H1 (cell line): ENCODE measurements around the gene MAP7. TPM values are rescaled to one million over a fixed set of nuclear protein-coding genes. Genes with fewer than 3 reads are reported as not detected.

ENCODE experiments used
- CTBP2 ChIP-seq: IDR thresholded peaks from 2 replicates; pipeline ENCODE4 v1.7.0; 2011; ENCODE audit warnings: borderline replicate concordance, mild to moderate bottlenecking, moderate library complexity, mixed read lengths, low read length; ENCODE audit not compliant: insufficient read depth, insufficient read length
- KDM5A ChIP-seq: fragments of 200-600 bp; IDR thresholded peaks from 2 replicates; pipeline ENCODE4 v1.7.1; 2012; ENCODE audit warnings: mild to moderate bottlenecking, low read length, inconsistent platforms, mixed read lengths
- POU5F1 ChIP-seq: IDR thresholded peaks from 2 replicates; pipeline ENCODE4 v1.6.1; 2011; ENCODE audit warnings: low read depth, mild to moderate bottlenecking, low read length, moderate library complexity
- RFX5 ChIP-seq: IDR thresholded peaks from 2 replicates; pipeline ENCODE4 v1.6.1; 2011; ENCODE audit warnings: low read depth, low read length, improper control_type of control experiment, borderline replicate concordance
- SP1 ChIP-seq: IDR thresholded peaks from 2 replicates; pipeline ENCODE4 v1.6.1; 2011; ENCODE audit warnings: low read depth, low read length
- SP2 ChIP-seq: IDR thresholded peaks from 2 replicates; pipeline ENCODE4 v1.6.1; 2012; ENCODE audit warnings: mild to moderate bottlenecking, low read length, inconsistent platforms
- SRF ChIP-seq: IDR thresholded peaks from 2 replicates; pipeline ENCODE4 v1.6.1; 2011; ENCODE audit warnings: mild to moderate bottlenecking, low read depth, low read length, moderate library complexity
- TCF12 ChIP-seq: IDR thresholded peaks from 2 replicates; pipeline ENCODE4 v1.6.1; 2011; ENCODE audit warnings: low read depth, mild to moderate bottlenecking, low read length
- polyA plus RNA-seq, 7 experiments: library from polyadenylated mRNA; depleted of rRNA in 3 of 7; stranded (reverse) in 5 of 7; unstranded in 2 of 7; fragments of >200 nt in 5 of 7; fragments of 200-250 nt in 2 of 7; gene quantifications; 1 replicate in 5 of 7; 2 replicates in 1 of 7; 4 replicates in 1 of 7; pipeline versions ENCODE4 v1.2.1 to v1.2.3, GENCODE V29; 2011 to 2013; ENCODE audit warnings: missing spikeins in 2 of 7, mixed read lengths in 2 of 7
- total RNA-seq: library from RNA; stranded (reverse); fragmentation: NEBNext Ultra II Directional; extraction: Animal tissue kit (Norgen Biotek cat#: 25700); gene quantifications from 2 replicates; pipeline ENCODE4 v1.2.1, GENCODE V29; 2021
- TF ChIP-seq, protein P1 (sequence below): fragments of 300-600 bp; sonication (generic); IDR thresholded peaks from 2 replicates; pipeline ENCODE4 v1.7.1; 2012; ENCODE audit warnings: low read length, moderate library complexity, mild to moderate bottlenecking, inconsistent platforms; ENCODE audit not compliant: insufficient replicate concordance

The MAP7 gene
- total and polyA plus RNA-seq, 2 of the 8 experiments (the other 6 are each of a cell fraction or from before 2014, with no cell fraction given), result 13.5 to 66.9 TPM

DNA sequence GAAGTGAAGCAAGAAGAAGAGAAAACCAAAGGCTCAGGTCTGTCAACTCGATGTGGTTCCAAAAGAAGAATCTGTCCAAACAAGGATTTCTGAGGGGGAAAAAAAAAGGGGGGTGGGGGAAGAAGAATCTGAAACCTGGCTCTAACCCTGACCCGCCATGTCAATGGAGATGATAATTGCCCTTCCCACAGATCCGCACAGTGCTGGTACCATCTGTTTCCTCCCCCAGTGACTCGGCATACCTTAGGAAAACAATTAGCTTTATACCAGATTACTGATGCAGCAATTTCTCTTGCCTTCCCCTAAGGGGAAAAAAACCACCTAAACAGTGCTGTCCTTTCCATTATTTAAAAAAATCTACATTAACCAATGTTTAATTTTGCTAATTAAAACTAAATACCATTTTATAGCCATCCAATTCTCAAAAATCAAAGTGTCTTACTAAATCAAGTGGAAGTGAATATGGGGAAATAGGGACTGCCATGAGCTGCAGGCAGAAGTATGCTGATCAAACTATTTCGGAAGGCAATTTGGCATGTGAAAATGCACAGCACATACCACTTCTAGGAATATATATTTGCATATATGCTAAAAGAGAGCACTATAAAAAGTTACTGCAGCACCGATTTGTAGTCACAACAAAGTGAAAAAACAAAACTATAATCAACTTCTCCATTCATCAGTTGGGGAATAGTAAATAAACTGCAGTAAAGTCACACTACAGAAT, 46.8 kb downstream of the MAP7 start (continued):
- TF ChIP-seq, protein P1, sequence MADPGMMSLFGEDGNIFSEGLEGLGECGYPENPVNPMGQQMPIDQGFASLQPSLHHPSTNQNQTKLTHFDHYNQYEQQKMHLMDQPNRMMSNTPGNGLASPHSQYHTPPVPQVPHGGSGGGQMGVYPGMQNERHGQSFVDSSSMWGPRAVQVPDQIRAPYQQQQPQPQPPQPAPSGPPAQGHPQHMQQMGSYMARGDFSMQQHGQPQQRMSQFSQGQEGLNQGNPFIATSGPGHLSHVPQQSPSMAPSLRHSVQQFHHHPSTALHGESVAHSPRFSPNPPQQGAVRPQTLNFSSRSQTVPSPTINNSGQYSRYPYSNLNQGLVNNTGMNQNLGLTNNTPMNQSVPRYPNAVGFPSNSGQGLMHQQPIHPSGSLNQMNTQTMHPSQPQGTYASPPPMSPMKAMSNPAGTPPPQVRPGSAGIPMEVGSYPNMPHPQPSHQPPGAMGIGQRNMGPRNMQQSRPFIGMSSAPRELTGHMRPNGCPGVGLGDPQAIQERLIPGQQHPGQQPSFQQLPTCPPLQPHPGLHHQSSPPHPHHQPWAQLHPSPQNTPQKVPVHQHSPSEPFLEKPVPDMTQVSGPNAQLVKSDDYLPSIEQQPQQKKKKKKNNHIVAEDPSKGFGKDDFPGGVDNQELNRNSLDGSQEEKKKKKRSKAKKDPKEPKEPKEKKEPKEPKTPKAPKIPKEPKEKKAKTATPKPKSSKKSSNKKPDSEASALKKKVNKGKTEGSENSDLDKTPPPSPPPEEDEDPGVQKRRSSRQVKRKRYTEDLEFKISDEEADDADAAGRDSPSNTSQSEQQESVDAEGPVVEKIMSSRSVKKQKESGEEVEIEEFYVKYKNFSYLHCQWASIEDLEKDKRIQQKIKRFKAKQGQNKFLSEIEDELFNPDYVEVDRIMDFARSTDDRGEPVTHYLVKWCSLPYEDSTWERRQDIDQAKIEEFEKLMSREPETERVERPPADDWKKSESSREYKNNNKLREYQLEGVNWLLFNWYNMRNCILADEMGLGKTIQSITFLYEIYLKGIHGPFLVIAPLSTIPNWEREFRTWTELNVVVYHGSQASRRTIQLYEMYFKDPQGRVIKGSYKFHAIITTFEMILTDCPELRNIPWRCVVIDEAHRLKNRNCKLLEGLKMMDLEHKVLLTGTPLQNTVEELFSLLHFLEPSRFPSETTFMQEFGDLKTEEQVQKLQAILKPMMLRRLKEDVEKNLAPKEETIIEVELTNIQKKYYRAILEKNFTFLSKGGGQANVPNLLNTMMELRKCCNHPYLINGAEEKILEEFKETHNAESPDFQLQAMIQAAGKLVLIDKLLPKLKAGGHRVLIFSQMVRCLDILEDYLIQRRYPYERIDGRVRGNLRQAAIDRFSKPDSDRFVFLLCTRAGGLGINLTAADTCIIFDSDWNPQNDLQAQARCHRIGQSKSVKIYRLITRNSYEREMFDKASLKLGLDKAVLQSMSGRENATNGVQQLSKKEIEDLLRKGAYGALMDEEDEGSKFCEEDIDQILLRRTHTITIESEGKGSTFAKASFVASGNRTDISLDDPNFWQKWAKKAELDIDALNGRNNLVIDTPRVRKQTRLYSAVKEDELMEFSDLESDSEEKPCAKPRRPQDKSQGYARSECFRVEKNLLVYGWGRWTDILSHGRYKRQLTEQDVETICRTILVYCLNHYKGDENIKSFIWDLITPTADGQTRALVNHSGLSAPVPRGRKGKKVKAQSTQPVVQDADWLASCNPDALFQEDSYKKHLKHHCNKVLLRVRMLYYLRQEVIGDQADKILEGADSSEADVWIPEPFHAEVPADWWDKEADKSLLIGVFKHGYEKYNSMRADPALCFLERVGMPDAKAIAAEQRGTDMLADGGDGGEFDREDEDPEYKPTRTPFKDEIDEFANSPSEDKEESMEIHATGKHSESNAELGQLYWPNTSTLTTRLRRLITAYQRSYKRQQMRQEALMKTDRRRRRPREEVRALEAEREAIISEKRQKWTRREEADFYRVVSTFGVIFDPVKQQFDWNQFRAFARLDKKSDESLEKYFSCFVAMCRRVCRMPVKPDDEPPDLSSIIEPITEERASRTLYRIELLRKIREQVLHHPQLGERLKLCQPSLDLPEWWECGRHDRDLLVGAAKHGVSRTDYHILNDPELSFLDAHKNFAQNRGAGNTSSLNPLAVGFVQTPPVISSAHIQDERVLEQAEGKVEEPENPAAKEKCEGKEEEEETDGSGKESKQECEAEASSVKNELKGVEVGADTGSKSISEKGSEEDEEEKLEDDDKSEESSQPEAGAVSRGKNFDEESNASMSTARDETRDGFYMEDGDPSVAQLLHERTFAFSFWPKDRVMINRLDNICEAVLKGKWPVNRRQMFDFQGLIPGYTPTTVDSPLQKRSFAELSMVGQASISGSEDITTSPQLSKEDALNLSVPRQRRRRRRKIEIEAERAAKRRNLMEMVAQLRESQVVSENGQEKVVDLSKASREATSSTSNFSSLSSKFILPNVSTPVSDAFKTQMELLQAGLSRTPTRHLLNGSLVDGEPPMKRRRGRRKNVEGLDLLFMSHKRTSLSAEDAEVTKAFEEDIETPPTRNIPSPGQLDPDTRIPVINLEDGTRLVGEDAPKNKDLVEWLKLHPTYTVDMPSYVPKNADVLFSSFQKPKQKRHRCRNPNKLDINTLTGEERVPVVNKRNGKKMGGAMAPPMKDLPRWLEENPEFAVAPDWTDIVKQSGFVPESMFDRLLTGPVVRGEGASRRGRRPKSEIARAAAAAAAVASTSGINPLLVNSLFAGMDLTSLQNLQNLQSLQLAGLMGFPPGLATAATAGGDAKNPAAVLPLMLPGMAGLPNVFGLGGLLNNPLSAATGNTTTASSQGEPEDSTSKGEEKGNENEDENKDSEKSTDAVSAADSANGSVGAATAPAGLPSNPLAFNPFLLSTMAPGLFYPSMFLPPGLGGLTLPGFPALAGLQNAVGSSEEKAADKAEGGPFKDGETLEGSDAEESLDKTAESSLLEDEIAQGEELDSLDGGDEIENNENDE, result peak; percentile 68
- TF ChIP-seq SRF (no peak), TCF12 (0 out of 2 replicates have a peak, but pooled peaks have one; percentile 56), CTBP2 (no peak), SP2 (no peak), RFX5 (no peak), SP1 (0 out of 2 replicates have a peak, but pooled peaks have one; percentile 13), KDM5A (no peak), POU5F1 (no peak)
